Colon (tissue), 2 donors: ENCODE measurements around the gene ORAI1.
"Not testable (repeated sequence)": the region's sequence is repeated elsewhere in the genome, so short reads cannot be mapped to it uniquely, and the experiment has no call there.

ENCODE experiments used
- FAIRE-seq: peaks from 2 replicates; lab custom pipeline; 2012; peaks lifted over from hg19 to GRCh38; lab: Jason Lieb, UNC
- donor health status: control.
- donor health status: control.

Gene ORAI1

DNA sequence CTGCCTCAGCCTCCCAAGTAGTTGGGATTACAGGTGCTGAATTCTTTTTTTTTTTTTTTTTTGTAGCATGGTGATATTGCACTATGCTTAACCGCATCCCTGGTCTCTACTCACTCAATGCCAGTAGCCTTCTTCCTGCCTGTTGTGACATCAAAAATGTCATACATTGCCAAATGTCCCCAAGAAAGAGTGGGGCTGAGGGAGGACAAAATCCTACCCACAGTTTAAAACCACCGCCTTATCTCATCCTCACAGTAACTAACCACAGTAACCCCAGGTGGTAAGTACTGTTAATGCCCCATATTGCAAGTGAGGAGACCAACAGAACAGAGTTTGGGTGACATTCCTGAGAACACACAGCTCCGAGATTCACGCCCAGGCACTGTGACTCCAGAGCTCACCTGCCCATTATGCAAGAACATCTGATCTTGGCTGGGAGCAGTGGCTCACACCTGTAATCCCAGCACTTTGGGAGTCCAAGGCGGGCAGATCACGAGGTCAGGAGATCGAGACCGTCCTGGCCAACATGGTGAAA lies 23.6 kb downstream of the ORAI1 start:
- FAIRE-seq, result no peak

DNA sequence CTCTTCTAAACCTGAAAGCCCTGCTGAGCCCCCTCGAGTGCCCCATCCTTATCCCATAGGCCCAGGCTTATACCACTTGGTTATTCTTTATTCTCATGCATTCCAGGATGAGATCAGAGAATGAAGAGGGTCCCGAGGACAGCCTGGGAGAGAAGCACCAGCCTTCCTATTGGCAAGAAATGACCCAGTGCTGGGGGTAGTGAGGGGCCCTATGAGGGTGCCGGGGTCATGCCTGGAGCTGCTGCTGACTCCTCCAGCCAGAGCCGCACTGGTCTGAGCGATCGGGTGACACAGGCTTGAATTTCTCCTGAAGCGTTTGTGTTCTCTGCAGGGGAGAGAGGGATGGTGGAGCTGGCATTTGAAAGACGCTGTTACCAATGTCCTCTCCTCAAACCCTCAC lies 25.0 kb downstream of the ORAI1 start:
- FAIRE-seq, result no peak

DNA sequence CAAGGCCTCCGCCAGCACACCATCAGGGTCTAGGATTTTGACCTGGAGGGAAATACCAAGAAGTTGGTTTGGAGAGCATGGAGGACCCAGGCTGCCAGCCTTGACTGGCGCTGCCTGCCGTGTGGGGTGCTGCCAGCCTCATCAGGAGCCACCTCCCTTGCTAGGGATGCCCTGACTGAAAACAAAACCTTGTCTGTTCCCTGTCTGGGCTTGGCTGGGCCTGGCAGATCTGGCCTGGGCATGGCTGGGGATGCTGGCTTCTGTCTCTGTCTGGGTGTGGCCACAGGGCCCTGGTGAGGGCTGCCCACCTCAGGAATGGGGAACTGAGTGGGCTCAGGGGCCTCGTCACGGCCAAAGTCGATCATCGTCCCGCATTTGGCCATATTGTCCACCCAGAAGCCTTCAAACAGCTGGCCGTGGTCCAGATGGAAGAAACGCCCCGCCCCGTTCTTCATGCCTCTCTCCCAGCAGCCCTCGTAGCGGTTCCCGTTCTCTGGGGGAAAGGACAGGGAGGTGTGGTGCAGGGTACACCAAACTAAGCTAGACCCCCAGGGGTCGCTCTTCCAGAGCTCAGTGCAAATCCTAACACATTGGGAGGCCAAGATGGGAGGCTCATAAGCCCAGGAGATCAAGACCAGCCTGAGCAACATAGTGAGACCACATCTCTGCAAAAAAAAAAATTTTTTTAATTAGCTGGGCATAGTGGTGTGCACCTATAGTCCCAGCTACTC lies 26.6 kb downstream of the ORAI1 start:
- FAIRE-seq, result no peak

DNA sequence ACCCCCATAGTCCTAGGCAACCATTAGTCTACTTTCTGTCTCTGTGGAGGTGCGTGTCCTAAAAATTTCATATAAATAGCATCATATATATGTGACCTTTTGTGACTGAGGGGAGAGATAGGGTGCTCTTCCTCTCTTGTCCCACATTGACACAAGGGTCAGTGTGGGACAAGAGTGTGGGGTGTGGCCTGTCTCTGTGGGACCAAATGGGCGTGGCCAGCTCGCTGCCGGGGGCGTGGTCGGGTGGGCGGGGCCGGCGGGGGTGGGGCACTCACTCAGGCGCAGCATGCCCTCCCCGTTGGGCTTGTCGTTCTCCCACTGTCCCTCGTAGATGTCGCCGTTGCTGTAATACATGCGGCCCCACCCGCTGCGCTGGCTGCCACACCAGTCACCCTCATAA lies 27.7 kb downstream of the ORAI1 start:
- no peak for FAIRE-seq

DNA sequence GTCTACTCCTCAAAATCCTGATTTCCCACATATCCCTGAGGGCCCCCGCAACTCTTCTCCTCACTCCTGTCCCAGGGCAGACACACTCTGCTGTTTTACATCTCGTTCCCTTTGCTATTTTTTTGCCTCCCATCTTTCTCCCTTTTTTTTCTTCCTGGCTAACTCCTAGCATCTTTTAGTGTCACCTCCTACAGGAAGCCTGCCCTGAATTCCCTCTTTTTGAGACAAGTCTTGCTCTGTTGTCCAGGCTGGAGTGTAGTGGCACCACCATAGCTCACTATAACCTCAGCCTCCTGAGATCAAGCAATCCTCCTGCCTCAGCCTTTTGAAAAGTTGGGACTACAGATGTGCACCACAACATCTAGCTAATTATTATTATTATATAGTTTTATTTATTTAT lies 29.8 kb downstream of the ORAI1 start:
- no peak for FAIRE-seq

DNA sequence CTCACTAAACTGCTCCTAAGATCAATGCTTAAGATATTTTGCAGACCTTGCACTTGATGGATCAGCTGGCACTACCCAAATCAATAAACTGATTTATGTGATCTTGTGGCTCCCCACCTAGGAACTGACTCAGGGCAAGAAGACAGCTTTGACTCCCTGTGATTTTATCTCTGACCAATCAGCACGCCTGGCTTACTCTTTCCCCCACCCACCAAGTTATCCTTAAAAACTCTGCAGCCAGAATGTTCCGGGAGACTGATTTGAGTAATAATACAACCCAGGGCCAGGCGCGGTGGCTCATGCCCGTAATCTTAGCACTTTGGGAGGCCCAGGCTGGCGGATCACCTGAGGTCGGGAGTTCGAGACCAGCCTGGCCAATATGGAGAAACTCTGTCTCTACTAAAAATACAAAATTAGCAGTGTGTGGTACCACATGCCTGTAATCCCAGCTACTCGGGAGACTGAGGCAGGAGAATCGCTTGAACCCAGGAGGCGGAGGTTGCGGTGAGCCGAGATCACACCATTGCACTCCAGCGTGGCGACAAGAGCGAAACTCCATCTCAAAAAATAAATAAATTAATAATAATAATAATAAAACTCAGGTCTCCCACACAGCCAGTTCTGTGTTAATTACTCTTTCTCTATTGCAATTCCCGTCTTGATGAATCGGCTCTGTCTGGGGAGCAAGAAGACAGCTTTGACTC lies 31.1 kb downstream of the ORAI1 start:
- FAIRE-seq, result no peak

DNA sequence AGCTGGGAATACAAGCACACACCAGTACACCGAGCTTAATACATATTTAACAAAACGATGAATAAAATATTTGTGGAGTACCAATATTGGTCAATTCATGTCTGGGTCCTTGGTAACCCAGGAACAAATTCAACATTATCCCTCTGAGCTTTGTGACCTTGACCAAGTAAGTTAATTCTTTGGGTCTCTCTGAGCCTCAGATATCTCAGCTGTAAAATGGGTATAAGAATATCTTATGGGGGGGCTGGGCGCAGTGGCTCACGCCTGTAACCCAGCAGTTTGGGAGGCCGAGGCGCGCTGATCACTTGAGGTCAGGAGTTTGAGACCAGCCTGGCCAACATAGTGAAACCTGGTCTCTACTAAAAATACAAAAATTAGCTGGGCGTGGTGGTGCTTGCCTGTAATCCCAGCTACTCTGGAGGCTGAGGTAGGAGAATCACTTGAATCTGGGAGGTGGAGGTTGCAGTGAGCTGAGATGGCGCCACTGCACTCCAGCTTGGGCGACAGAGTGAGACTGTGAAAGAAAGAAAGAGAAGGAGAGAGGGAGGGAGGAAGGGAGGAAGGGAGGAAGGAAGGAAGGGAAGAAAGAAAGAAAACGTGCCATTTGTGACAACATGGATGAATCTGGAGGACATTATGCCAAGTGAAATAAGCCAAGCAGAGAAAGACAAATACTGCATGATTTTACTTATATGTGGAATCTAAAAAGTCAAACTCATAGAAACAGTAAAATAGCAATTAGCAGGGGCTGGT lies 35.2 kb downstream of the ORAI1 start:
- not testable (repeated sequence) for FAIRE-seq

DNA sequence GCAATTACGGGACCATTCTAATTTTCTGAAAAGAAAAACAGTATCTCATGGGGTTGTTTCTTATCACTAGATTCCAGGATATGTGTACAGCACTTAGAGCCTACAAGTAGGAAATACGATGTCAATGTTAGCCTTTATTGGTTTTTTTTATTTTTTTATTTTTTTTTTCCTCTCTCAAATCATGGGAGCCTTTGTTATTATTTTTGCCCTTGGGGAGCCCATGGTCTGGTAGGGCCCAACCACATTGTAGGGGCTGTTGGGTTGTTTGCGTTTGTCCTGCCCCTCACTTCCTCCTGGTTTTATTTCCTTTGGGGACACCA lies 37.2 kb downstream of the ORAI1 start:
- no peak for FAIRE-seq

DNA sequence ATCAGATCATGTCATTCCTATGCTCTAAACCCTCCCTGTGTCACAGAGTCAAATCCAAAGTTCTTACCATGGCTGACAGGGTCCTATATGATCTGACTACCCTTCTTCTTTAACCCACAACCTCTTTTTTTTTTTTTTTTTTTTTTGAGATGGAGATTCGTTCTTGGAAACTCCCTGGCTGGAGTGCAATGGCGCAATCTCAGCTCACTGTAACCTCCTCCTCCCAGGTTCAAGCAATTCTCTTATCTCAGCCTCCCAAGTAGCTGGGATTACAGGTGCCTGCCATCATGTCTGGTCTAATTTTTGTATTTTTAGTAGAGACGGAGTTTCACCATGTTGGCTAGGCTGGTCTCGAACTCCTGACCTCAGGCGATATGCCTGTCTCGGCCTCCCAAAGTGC lies 40.5 kb downstream of the ORAI1 start:
- not testable (repeated sequence) for FAIRE-seq

DNA sequence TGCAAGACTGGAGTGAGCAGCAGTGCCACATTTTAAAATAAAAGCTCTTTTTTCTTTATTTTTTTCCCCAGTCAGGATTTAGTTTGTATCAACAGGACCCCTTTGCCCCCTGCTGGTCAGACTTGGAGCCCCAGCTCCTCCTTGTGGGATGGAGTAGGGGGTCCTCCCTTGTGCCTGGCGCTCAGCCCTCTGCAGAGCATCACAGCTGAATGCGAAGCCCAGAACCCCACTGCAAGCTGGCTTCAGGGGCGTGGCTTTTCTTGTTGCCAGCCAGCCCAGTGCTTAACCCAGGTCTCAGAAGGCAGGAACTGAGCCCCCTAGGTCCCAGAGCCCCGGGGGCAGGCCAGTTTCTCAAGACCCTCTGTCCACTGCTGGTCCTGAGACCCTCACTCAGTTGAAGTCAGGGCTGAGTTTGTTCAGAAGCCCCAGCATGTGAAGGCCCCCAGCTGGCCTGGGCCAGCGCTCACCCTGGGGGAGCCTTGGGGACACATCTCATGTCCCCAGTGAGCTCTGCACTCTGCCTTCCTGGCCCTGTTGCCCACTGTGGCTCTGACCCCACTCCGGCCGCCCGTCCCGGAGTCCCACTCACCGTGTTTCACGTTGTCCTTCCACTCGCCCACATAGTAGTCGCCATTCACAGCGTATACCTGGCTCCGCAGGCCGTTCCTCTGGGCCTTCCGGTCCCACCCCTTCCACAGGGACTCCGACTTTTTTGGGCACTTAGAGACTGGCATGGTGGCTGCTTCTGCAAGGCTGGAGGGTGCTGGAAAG lies 42.6 kb downstream of the ORAI1 start:
- FAIRE-seq, result no peak

DNA sequence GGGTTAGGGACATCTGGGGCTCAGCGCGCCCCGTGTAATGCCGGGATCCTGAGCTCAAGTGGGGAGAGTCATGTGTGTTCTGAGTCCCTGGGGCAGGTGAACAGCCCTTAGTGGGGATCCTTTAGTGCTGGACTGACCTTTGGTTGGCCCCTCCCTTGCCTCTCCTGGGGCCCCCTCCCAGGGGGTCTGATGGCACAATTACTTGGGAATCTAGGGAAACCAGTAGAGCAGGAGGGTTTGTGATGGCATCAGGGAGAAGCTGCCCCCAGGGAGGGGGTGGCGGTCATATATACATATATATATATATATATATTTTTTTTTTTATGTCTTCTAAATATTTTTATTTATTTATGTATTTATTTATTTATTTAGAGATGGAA lies 43.2 kb downstream of the ORAI1 start, which contains the start of gene MORN3:
Gene MORN3, minus strand, starts transcription at position 134 of the 380 bp plus-strand sequence. CDS start 171 bp downstream, outside the sequence.
- FAIRE-seq, result no peak

DNA sequence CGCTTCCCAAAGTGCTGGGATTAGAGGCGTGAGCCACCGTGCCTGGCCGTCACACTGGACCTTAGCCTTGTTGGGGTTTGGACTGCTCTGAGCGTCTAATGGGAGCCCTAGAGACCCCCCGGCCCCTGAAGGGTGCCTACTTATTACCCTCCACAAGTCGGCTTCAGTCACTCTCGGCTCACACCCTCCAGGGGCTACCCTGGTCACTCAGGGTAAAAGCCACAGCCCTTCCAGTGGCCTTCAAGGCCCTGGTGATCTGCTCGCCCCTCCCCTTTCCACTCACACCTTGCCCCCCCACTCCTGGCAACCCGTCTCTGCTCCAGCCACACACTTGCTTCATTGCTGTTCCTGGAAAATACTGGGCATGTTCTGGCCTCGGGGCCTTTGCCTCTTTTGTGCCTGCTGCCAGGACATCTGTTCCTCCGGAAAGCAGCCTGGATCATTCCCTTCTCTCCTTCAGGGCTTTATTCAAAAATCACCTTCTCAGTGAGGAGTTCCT lies 46.7 kb downstream of the ORAI1 start:
- no peak for FAIRE-seq

DNA sequence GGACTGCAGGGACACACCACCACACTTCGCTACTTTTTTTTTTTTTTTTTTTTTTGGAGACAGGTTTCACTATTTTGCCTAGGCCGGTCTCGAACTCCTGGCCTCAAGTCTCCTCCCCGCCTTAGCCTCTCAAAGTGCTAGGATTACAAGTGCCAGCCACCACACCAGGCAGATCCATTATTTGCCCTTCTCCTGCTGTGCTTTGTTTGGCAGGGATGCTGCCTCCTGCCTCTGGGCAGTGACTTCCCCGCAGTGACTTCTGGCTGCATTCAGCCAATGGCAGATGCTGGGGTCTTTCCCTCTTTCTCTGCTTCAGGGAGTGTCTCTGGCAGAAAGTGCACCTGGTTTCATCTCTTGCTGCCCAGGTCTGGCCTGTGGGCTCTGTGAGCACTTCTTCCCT lies 49.9 kb downstream of the ORAI1 start:
- no peak for FAIRE-seq

DNA sequence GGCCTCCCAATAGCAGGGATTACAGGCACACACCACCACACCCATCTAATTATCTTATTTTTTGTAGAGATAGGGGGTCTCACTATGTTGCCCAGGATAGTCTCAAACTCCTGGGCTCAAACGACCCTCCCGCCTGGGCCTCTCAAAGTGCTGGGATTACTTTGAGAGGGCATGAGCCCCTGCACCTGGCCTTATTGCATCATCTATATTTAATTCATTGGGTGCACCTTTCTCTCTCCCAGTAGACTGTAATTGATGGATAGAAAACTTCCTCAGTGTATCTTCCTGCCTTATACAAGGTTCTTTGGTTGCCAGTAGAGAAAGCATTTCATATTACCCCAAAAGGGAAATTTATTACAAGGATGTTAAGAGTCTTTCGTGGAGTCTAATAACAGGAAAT lies 52.0 kb downstream of the ORAI1 start:
- no peak for FAIRE-seq

DNA sequence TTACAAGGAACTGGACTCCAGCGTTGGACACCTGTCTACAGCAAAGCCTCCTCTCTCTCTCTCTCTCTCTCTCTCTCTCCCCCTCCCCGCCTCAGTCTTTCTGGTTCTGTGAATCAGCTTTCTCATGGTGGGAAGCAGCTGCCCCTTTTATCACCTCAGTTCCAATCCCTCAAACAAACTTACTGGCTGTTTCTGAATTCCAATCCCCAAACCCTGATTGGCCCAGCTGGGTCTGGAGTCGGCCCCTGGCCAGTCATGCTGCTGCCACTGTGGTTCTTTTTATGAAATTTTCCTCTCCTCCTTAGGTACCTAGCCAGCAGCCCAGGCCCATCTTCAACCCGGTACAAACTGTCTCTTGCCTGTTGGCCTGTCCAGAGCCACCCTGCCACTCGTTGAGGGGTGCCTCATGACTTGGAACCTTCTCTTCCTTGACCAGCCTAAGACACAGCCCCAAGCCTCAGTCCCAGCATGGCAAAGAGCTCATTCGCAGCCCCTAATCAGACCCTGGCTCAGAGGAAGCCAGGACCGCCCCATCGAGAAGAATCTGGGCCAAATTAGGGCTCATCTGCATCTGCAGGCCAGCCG lies 52.5 kb downstream of the ORAI1 start:
- no peak for FAIRE-seq

DNA sequence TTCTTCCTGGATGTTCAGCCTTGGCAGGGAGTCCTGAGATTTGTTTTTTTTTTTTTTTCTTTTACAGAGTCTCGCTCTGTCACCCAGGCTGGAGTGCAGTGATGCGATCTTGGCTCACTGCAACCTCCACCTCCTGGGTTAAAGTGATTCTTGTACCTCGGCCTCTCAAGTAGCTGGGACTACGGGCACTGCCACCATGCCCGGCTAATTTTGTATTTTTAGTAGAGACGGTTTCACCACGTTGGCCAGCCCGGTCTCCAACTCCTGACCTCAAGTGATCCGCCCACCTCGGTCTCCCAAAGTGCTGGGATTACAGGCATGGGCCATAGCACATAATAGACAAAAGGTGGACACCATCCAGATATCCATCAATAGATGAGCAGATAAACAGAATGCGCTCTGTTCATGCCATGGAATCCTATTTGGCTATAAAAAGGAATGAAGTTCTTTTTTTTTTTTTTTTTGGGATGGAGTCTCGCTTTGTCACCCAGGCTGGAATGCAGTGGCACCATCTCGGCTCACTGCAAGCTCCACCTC lies 53.4 kb downstream of the ORAI1 start:
- FAIRE-seq, result not testable (repeated sequence)

DNA sequence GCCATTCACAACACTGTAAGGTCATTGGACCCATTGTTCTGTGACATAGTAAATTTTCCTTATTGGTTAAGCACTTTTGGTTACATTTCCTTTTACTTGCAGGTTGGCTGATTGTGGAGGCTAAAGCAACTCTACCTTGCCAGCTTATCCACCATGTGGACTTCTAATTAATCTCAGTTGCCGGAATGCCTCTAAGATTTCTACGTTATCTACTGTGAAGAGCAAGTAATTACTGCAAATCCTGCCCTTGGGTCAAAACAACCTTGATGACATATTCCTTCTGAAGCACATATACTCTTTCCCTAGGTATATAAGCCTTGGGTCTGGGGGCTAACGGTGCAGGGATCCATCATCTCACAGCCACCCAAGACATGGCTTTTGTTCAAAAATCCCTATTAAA lies 62.6 kb downstream of the ORAI1 start:
- no peak for FAIRE-seq

DNA sequence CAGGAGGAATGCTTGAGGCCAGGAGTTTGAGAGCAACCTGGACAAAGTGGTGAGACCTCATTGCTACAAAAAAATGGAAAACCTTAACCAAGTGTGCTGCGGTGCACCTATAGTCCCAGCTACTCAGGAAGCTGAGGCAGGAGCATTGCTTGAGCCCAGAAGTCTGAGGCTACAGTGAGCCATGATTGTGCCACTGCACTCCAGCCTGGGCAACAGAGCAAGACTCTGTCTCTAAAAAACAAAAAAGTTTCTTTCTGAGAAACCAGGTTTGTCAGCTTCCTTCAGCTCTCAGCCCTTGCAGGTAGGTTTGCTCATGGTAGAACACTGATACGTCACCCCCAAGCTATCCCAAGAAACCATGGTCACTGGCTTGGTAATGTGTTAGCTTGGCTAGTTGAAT lies 63.1 kb downstream of the ORAI1 start:
- FAIRE-seq, result no peak
